Measurements from ENCODE around the gene COPS4.
"Not testable (repeated sequence)": the region's sequence is repeated elsewhere in the genome, so short reads cannot be mapped to it uniquely, and the experiment has no call there.

The COPS4 gene

DNA sequence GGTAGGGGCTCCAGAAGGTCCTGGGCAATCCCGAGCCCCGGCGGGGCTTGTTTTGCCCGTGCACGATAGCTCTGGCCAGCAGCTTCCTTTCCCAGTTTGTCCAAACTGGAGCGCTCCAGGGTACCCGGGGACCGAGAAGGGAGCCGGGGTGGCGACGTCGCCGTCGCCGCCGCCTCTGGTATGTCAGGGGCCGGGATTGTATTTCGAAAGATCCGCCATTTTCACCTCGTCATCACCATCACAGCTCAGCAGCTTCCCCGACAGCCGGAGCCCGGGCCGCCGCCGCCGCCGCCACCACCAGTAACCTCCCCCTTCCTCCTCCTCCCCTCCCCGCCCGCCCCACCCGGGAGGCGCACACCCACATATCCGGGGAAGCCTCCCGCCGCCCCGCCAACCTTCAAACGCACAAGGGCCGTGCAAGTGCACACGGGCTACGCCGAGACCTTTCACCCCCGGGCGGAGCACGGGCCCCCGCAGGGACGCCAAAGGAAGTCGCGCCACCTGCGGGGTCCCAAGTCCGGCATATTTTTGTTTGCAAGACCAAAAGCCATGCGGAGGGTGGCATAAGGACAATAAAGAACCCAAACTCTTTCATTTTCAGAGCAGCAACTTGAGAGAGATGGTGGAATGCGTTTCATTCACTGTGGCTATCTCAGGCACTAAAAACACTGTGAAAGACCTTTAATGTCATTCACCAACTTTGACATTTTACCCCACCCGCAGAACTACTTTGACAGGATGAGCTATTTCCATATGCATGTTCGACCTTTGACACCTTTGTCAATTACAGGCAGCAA is 24.3 kb upstream of the COPS4 start, which contains the start of gene LIN54:
Gene LIN54, minus strand, starts transcription at position 302 of the 797 bp plus-strand sequence. CDS start 25,979 bp downstream, outside the sequence.
- H3K4me3 ChIP-seq (ENCODE audit: low read length in 2 of 2), result peak within 1 kb of the TSS; percentile 77 to 83
- H3K4me1 ChIP-seq (ENCODE audit: control insufficient read depth, insufficient read depth, low read length), result peaks cover 13% of the 10 kb centered on the region
- no peaks in the 10 kb centered on the region for H3K9me3 ChIP-seq (ENCODE audit: control insufficient read depth in 2 of 2, low read length in 2 of 2)
- peak within 1 kb of the TSS; percentile 74 for H3K27ac ChIP-seq (ENCODE audit: low read length)
- H3K9ac ChIP-seq (ENCODE audit: low read length in 2 of 2), result peak within 1 kb of the TSS; percentile 76 to 90
- H3K36me3 ChIP-seq (ENCODE audit: control insufficient read depth in 2 of 2, insufficient read depth in 2 of 2, low read length in 2 of 2), result no peaks in the 10 kb centered on the region
- H3K27me3 ChIP-seq (ENCODE audit: control insufficient read depth in 1 of 2, insufficient read depth in 2 of 2, low read length in 2 of 2), result no peaks in the 10 kb centered on the region

- H3K36me3 ChIP-seq (ENCODE audit: control insufficient read depth in 2 of 2, insufficient read depth in 2 of 2, low read length in 2 of 2), result no peaks in the 10 kb centered on the region
- H3K4me3 ChIP-seq (ENCODE audit: low read length in 2 of 2), result peak overlapping the region; percentile 61 to 76
- H3K4me1 ChIP-seq (ENCODE audit: control insufficient read depth, insufficient read depth, low read length), result peaks cover 13% of the 10 kb centered on the region
- no peaks in the 10 kb centered on the region for H3K9me3 ChIP-seq (ENCODE audit: control insufficient read depth in 2 of 2, low read length in 2 of 2)
- peak overlapping the region; percentile 37 for H3K27ac ChIP-seq (ENCODE audit: low read length)
- H3K27me3 ChIP-seq (ENCODE audit: control insufficient read depth in 1 of 2, insufficient read depth in 2 of 2, low read length in 2 of 2), result no peaks in the 10 kb centered on the region
- peak overlapping the region in 1 of 2 donors; percentile 66 for H3K9ac ChIP-seq (ENCODE audit: low read length in 2 of 2)
These were observed 23.2 kb upstream of the COPS4 start for GRCh38 chr4:83011689-83012199.

DNA sequence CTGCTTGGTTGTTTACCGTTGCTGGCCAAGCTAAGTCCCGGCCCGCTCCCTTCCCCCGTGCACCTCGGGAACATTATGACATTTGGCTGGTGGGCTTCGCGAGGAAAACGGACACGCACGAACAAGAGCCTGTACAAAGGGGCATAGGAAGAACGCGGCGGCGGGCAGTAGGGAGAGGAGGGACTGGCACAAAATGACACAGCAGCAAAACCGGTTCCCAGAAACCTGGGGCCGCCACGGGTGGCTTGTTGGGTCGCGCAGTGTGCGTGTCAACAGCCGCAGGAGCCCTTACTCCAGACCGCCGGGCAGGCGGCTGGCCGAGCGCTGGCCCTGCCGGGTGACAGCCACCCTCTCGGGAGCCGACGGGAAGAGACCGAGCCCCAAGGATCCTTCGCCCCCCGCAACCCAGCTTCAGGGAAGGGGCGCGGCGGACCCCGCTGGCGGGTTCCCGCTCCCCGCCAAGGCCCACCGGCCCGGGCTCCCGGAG is 22.7 kb upstream of the COPS4 start:
- H3K9ac ChIP-seq (ENCODE audit: low read length in 2 of 2), result peak overlapping the region; percentile 36 to 66

DNA sequence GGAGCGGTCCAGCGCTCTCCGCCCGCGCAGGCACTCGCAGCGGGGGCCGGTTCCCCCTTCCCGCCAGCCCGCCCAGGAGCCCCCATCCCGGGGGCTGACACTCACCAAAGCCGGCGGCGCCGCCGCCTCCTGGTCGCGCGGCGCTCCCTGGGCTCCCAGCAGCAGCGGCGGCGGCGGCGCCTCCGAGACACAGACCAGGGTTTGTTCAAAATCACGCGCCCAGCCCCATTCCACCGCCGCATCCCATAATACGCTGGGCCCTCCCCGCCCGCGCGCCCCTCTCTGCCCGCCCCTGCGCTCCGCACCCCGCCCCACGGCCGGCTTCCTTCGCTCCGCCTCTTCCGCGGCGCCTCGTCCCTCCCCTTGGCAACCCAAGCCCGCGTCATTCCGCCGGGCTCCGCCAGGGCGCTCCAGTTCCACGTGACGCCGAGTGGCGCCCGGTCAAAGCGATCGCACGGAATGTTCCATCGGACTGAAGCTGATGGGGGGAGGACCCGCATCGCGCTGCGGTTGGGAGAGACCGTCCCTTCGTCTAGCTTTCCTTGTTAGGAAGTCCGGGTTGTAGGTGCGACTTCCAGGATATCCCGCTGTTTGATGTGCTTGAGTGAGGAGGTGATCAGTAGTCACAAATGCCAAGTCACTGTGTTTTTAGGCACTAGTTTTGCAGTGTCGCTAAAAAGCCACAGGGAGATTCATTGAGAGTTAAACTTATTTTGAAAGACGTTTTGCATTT is 22.1 kb upstream of the COPS4 start:
- Histone ChIP-seq H3K9ac (ENCODE audit: low read length in 2 of 2) (peak overlapping the region; percentile 66 to 86), H3K4me1 (ENCODE audit: control insufficient read depth, insufficient read depth, low read length) (peaks cover 13% of the 10 kb centered on the region)

More for the DNA sequence above, 22.7 kb upstream of the COPS4 start:
- Histone ChIP-seq H3K4me3 (ENCODE audit: low read length in 2 of 2) (peak overlapping the region; percentile 61 to 76), H3K4me1 (ENCODE audit: control insufficient read depth, insufficient read depth, low read length) (peaks cover 13% of the 10 kb centered on the region), H3K27me3 (ENCODE audit: control insufficient read depth in 1 of 2, insufficient read depth in 2 of 2, low read length in 2 of 2) (no peaks in the 10 kb centered on the region), H3K9me3 (ENCODE audit: control insufficient read depth in 2 of 2, low read length in 2 of 2) (no peaks in the 10 kb centered on the region), H3K36me3 (ENCODE audit: control insufficient read depth in 2 of 2, insufficient read depth in 2 of 2, low read length in 2 of 2) (no peaks in the 10 kb centered on the region), H3K27ac (ENCODE audit: low read length) (peak overlapping the region; percentile 37)

DNA sequence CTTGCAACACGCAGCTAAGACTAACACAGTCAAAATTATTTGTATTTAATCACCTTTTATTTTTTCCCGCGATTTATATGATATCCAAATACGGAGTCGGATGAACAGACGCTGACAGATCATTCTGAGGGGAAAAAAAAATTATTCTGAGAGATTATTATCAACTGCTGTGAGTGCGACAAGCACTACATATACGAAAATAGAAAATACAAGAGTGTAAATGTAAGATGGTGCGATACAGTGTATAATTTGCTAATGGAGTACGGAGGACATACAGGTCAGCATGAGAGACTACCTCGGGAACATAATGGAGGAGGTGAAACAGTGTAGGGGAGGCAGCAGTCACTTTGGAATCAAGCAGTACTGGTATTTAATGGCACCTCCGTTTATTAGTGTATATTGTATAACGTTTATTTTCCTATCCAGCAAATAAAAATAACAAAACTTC is 21.5 kb upstream of the COPS4 start:
- H3K27me3 ChIP-seq (ENCODE audit: control insufficient read depth in 1 of 2, insufficient read depth in 2 of 2, low read length in 2 of 2), result no peaks in the 10 kb centered on the region
- H3K9me3 ChIP-seq (ENCODE audit: control insufficient read depth in 2 of 2, low read length in 2 of 2), result no peaks in the 10 kb centered on the region
- H3K4me3 ChIP-seq (ENCODE audit: low read length in 2 of 2), result peak overlapping the region; percentile 71 to 88
- H3K27ac ChIP-seq (ENCODE audit: low read length), result peak overlapping the region; percentile 77
- H3K9ac ChIP-seq (ENCODE audit: low read length in 2 of 2), result peak overlapping the region; percentile 59 to 86
- peaks cover 13% of the 10 kb centered on the region for H3K4me1 ChIP-seq (ENCODE audit: control insufficient read depth, insufficient read depth, low read length)
- H3K36me3 ChIP-seq (ENCODE audit: control insufficient read depth in 2 of 2, insufficient read depth in 2 of 2, low read length in 2 of 2), result no peaks in the 10 kb centered on the region

More for the DNA sequence above, 22.1 kb upstream of the COPS4 start:
- no peaks in the 10 kb centered on the region for H3K27me3 ChIP-seq (ENCODE audit: control insufficient read depth in 1 of 2, insufficient read depth in 2 of 2, low read length in 2 of 2)
- peak overlapping the region; percentile 71 to 88 for H3K4me3 ChIP-seq (ENCODE audit: low read length in 2 of 2)
- peak overlapping the region; percentile 77 for H3K27ac ChIP-seq (ENCODE audit: low read length)
- H3K9me3 ChIP-seq (ENCODE audit: control insufficient read depth in 2 of 2, low read length in 2 of 2), result no peaks in the 10 kb centered on the region
- H3K36me3 ChIP-seq (ENCODE audit: control insufficient read depth in 2 of 2, insufficient read depth in 2 of 2, low read length in 2 of 2), result no peaks in the 10 kb centered on the region

- Histone ChIP-seq H3K9ac (ENCODE audit: low read length in 2 of 2) (peak overlapping the region; percentile 59 to 86), H3K4me1 (ENCODE audit: control insufficient read depth, insufficient read depth, low read length) (peaks cover 13% of the 10 kb centered on the region), H3K9me3 (ENCODE audit: control insufficient read depth in 2 of 2, low read length in 2 of 2) (no peaks in the 10 kb centered on the region), H3K4me3 (ENCODE audit: low read length in 2 of 2) (peak overlapping the region; percentile 71 to 88), H3K36me3 (ENCODE audit: control insufficient read depth in 2 of 2, insufficient read depth in 2 of 2, low read length in 2 of 2) (no peaks in the 10 kb centered on the region), H3K27ac (ENCODE audit: low read length) (no peak overlapping the region), H3K27me3 (ENCODE audit: control insufficient read depth in 1 of 2, insufficient read depth in 2 of 2, low read length in 2 of 2) (no peaks in the 10 kb centered on the region)
These were observed 21.1 kb upstream of the COPS4 start for GRCh38 chr4:83013902-83014301.

- Histone ChIP-seq H3K9ac (ENCODE audit: low read length in 2 of 2) (no peak overlapping the region), H3K9me3 (ENCODE audit: control insufficient read depth in 2 of 2, low read length in 2 of 2) (no peaks in the 10 kb centered on the region), H3K4me3 (ENCODE audit: low read length in 2 of 2) (no peak overlapping the region), H3K4me1 (ENCODE audit: control insufficient read depth, insufficient read depth, low read length) (no peaks in the 10 kb centered on the region), H3K36me3 (ENCODE audit: control insufficient read depth in 2 of 2, insufficient read depth in 2 of 2, low read length in 2 of 2) (no peaks in the 10 kb centered on the region), H3K27me3 (ENCODE audit: control insufficient read depth in 1 of 2, insufficient read depth in 2 of 2, low read length in 2 of 2) (no peaks in the 10 kb centered on the region), H3K27ac (ENCODE audit: low read length) (no peak overlapping the region)
These were observed 15.0 kb upstream of the COPS4 start for GRCh38 chr4:83019794-83020494.

- H3K4me3 ChIP-seq (ENCODE audit: low read length in 2 of 2), result no peak overlapping the region
- H3K36me3 ChIP-seq (ENCODE audit: control insufficient read depth in 2 of 2, insufficient read depth in 2 of 2, low read length in 2 of 2), result no peaks in the 10 kb centered on the region
- no peaks in the 10 kb centered on the region for H3K4me1 ChIP-seq (ENCODE audit: control insufficient read depth, insufficient read depth, low read length)
- H3K27ac ChIP-seq (ENCODE audit: low read length), result no peak overlapping the region
- no peaks in the 10 kb centered on the region for H3K9me3 ChIP-seq (ENCODE audit: control insufficient read depth in 2 of 2, low read length in 2 of 2)
- H3K9ac ChIP-seq (ENCODE audit: low read length in 2 of 2), result no peak overlapping the region
- no peaks in the 10 kb centered on the region for H3K27me3 ChIP-seq (ENCODE audit: control insufficient read depth in 1 of 2, insufficient read depth in 2 of 2, low read length in 2 of 2)
These were observed 12.1 kb upstream of the COPS4 start for GRCh38 chr4:83022724-83023450.

DNA sequence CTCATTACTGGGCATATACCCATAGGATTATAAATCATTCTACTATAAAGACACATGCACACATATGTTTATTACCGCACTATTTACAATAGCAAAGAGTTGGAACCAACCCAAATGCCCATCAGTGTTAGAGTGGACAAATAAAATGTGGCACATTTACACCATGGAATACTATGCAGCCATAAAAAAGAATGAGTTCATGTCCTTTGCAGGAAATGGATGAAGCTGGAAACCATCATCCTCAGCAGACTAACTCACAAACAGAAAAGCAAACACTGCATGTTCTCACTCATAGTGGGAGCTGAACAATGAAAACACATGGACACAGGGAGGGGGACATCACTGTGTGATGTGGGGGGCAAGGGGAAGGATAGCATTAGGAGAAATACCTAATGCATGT is 11.4 kb upstream of the COPS4 start:
- not testable (repeated sequence) for H3K9me3 ChIP-seq (ENCODE audit: control insufficient read depth in 2 of 2, low read length in 2 of 2); H3K27me3 ChIP-seq (ENCODE audit: control insufficient read depth in 1 of 2, insufficient read depth in 2 of 2, low read length in 2 of 2); H3K9ac ChIP-seq (ENCODE audit: low read length in 2 of 2); H3K27ac ChIP-seq (ENCODE audit: low read length); H3K4me3 ChIP-seq (ENCODE audit: low read length in 2 of 2); H3K4me1 ChIP-seq (ENCODE audit: control insufficient read depth, insufficient read depth, low read length); H3K36me3 ChIP-seq (ENCODE audit: control insufficient read depth in 2 of 2, insufficient read depth in 2 of 2, low read length in 2 of 2)

- H3K9me3 ChIP-seq (ENCODE audit: control insufficient read depth in 2 of 2, low read length in 2 of 2), result no peaks in the 10 kb centered on the region
- H3K4me1 ChIP-seq (ENCODE audit: control insufficient read depth, insufficient read depth, low read length), result no peaks in the 10 kb centered on the region
- H3K27ac ChIP-seq (ENCODE audit: low read length), result no peak overlapping the region
- no peak overlapping the region for H3K9ac ChIP-seq (ENCODE audit: low read length in 2 of 2)
- H3K27me3 ChIP-seq (ENCODE audit: control insufficient read depth in 1 of 2, insufficient read depth in 2 of 2, low read length in 2 of 2), result no peaks in the 10 kb centered on the region
- no peaks in the 10 kb centered on the region for H3K36me3 ChIP-seq (ENCODE audit: control insufficient read depth in 2 of 2, insufficient read depth in 2 of 2, low read length in 2 of 2)
- no peak overlapping the region for H3K4me3 ChIP-seq (ENCODE audit: low read length in 2 of 2)
These were observed 10.8 kb upstream of the COPS4 start for GRCh38 chr4:83024233-83024632.
